HG03565 (cell line): ENCODE results near the gene TSHR.
"Not testable (repeated sequence)": the region's sequence is repeated elsewhere in the genome, so short reads cannot be mapped to it uniquely, and the experiment has no call there.

ENCODE experiments used
- ATAC-seq: cut with Tn5 transposase; IDR thresholded peaks from one replicate; pipeline ENCODE4 v1.9.1; 2021; ENCODE audit warnings: mild to moderate bottlenecking, moderate library complexity; ENCODE audit not compliant: unreplicated experiment

The TSHR gene

DNA sequence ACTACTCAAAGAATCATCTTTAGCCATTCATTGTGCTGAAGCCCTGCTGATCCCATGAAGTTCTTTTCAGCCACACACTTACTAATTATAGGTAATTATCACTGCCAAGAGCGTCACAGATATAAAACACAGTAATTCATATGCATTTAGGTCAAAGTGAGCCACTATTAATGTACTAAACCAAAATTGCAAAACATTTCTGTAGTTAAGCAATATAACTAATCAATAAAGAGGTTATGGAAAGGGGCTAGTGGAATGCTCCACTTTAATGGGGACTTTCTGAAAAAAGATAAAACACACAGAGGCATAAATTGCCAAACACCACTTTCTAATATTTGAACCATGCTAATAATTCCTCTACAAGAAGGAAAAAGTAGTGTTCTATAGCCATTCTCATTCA is 7.1 kb upstream of the TSHR start:
- ATAC-seq: no peak

DNA sequence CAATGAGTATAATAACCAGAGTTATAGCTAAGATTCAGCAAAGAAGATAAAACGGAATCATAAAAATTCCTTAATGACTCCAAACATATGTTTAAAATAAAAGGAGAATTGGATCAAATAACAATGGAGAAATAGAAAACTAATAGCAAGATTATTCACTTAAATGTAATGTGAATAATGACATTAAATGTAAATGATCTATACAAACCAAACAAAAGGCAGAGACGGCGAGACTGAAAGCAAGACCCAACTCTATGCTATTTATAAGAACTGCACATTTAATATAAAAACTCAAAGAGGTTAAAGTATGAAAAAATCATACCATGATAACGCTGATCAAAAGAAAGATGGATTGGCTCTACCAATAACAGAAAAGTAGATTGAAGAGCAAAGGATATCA is 3.9 kb upstream of the TSHR start:
- ATAC-seq: no peak

DNA sequence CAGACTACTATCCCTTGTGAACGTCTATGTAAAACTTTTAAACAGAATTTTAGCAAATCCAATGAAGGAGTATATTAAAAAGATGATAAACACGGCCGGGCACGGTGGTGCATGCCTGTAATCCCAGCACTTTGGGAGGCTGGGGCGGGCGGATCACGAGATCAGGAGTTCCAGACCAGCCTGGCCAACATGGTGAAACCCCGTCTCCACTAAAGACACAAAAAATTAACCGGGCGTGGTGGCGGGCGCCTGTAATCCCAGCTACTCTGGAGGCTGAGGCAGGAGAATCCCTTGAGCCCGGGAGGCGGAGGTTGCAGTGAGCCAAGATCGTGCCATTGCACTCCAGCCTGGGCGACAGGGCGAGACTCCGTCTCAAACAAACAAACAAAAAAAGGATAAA is 2.2 kb upstream of the TSHR start:
- not testable (repeated sequence) for ATAC-seq

DNA sequence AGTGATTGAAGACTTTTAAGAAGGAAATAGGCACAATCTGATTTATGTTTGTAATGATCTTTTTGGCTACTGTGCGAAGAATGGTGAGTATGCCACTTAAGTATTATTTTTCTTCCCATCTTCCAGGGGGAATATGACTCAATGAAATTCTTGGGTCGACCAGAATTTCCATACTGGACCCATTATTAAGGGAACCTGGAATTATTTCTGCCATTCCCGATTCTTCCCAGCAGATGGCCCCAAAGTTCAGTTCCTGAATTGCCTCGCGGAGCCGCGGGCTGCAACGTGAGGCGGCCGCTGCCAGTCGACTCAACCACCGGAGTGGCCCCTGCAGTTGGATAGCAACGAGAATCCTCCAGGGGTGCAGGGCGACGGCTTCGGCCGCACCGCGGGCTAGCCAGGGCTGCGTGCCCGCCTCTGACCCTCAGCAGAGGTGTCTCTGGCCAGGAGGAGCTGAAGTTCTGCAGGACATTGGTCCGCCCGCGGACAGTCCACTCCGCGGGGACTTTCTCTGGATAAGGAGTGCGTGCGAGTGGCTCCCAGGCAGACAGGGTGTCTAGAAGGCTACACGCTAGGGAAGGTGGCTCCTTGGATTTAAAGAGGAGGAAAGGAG is 628 bp upstream of the TSHR start:
- ATAC-seq: no peak

DNA sequence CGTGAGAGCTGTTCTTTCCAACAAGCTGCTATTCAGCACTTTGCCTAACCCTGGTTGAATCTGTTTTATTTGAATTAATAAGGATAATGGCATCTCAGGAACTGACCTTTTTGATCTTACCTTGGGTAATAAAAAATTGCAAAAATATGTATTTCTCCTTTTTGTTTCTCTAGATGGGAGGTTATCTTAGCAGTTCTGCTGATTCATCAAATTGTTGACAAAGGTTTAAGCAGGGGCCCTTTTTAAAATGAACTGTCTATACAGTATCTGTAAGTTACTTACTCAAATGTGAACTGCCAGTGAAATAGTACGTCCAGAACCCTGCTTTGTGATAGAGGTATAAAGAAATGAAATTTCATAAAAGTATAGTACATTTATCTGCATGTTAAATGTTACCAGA is 681 bp downstream of the TSHR start:
- no peak for ATAC-seq

DNA sequence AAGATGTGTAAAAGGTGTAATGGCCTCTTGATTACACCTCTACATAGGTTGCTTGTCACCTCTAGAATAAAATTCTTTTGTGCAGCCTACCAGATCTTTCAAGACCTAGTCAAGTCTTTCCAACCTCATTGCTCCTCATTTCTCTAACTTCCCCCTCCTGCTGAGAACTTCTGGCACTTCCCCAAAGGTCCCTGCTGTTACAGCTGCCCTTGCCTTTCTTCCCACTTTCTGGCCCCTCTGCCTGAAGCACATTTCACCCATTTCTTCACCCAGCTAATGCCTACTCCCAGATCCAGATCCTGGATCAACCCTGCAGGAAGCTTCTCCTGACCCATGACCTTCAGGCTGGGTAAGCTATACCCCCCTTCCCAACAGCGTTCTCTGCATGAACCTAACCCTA is 1.5 kb downstream of the TSHR start:
- no peak for ATAC-seq

DNA sequence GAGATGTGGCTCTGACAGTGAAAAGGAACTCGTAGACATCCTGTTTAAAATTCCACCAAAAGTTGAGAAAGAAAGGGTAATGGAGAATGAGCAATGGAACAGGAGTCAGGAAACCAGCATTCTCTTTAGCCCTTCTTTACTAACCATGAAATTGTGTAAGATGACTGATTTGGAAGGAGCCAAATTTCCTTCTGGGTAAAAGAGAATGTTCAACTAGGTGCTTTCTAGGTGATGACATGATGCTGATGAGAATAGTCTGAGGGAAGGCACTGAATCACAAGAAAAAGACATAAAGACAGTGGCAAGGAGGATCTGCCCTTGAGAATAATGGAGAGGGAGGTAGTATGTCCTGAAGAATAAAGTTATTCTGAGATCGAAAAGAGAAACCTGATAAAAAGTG is 2.2 kb downstream of the TSHR start:
- ATAC-seq: no peak

DNA sequence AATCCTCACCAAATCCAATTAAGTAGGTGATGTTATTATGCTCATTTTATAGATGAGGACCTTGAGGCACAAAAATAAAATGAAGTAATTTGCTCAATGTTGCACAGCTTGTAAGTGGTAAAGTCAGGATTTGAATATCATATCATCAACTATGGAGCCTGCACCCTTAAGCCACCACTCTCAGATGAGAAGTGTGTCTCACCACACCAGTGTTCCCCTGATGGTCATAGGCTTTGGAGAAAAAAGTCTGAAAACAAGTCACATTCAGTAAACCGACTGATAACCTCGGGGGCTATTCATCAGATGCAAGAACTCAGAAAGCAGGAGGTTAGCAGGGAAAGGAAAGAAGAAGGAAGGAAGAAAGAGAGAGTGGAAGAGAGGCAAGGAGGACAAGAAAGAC is 2.8 kb downstream of the TSHR start:
- no peak for ATAC-seq

DNA sequence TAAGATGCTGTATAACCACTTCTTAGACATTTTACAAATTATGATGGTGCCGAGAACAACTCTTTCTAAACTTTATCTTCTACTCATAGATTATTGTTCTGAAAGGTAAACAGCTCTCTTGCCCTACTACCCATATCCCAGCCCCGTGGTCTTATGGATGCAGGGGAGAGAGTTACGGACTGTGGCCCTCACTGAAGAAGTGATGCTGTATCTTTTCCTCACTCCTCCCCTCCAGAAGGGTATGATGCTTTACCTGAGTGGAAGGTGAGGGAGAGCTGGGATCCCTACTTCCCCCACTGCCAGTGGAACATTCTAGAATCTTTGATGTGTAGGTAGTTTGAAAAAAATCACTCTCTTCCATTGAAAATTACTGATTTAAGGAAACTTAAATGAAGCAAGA is 3.5 kb downstream of the TSHR start:
- no peak for ATAC-seq

DNA sequence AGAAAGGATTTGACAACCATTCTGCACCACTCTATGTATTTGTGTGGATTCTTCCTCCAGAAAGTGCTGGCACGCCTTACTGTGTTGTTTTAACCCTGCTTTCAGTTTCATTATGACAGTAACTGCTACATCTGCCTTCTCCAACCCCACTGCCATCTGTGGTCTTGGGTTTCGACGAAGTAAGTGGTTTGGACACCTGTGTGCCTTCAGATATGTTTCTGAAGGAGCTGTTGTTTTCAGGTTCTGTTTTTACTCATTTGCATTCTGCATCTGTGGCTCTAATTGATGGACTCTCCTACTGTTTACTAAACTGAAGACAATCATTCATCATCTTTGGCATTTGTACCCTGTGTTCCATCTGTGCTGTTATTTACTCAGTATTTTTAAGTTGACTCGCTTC is 4.1 kb downstream of the TSHR start:
- ATAC-seq: peak; percentile 97

DNA sequence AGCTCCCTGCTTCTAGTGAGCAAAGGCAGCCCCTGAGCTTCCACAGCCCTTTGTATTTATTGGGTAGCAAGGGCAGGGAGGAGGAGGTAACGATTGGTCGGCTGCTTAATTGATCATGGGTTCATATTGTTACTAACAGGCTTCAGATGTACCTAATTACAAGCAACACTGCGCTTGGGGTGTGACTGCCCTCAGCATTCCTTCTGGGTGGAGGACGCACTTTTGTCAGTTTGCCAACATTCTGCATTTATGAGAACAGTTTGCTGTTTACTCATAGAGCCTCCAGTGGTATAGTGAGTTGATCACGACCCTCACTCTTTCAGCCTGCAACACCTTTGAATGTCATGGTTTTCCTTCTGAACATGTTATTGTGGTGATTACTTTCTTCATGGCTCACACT is 9.6 kb downstream of the TSHR start:
- ATAC-seq: no peak

DNA sequence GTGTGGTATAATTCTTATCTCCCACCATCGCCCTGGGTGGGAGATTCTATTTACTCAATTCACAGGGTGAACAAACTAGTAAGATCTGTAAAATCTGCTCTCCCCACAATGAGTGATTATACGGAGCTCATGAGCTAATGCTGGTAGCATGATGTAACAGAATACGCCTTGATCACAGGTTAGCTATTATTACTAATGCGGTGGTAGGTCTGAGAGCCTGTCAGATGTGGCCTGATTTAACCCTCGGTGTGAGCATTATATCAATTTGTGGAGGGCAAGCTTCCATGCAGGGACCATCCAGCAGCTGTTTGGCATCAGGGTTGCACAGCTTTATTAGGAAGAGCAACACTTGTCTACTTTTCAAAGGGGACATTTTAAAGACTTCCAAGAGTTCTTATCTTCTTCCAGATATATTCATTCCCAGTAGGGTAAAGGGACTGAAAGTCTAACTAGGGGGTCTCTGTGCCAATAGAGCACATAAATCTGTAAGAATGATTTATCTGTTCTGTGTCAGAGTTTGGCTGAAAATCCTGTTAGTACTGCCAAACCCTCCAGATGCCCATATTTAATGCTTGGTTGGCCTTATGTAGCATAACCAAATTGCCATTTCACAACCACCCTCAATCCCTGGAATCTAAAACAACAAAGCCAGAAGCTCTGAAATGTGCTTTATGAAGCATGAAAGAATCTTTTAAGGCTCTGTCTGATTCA is 18.7 kb downstream of the TSHR start:
- no peak for ATAC-seq

DNA sequence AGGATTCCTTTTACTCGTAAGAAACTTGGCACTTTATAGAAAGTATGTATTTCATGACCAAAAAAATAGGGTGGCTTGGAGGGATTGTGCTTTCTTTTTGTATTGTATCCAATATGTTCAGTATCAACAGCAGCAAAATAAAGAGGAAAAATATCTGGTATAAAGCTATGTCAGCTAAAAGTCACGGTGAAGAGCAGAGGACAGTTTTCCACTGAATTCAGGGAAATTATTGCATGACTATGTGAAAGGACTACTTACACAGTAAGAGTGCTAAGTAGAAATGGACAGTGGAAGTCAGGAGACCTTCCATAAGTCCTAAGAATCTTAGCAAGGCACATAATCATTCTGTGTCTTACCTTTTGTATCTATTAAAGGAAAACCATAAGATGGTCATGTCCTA is 19.3 kb downstream of the TSHR start:
- no peak for ATAC-seq

DNA sequence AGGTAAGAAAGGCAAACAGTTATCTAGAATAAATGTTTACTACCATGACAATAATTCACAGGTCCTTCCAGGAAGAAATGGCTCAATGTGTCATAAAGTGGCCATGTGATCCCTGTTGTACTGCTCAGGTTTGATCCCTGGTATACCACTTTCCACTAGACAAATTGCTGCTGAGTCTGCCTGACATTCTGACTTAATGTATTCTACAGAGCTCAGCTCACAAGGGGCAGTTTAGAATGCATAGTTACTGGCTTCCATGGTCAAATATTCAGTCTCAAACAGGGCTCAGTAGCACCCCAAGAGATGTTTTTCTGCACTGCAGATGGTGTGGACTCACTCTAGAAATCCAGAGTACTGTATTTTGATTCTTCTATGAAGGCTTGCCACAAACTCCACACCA is 21.8 kb downstream of the TSHR start:
- no peak for ATAC-seq

DNA sequence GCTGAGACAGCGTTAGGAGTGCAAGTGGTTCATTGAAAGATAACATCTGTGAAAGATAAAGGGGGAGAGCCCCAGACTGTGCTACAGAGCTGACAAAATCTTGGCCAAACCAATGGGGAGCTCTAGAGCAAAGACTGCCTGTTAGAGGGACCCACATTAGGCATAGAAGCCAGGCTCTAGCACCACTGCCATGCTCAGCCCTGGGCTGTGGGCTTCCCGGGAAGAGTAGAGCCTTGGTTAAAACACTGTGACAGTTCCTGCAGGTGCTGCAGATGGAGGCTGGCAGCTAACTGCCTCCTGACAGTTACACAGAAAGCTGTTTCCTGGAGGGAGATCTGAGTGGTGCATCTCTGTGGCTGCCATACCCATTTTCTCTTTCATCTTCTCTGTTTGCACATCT is 23.0 kb downstream of the TSHR start:
- ATAC-seq: no peak

DNA sequence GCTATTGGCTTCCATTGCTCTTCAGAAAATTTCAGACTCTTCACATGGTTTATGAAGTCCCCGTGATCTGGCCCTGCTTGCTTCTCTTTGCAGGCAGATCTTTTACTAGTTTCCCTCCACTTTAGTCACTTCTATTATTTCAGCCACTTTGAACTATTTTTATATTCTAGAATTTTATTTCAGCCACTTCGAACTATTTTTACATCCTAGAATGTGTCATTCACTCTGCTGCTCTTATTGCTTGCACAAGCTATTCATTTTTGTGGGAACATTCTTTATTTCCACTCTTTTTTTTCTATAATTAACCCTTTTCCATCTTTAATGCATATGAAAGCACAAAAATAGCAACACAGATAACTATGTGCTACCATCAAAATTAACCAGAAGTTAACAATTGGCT is 24.5 kb downstream of the TSHR start:
- no peak for ATAC-seq

DNA sequence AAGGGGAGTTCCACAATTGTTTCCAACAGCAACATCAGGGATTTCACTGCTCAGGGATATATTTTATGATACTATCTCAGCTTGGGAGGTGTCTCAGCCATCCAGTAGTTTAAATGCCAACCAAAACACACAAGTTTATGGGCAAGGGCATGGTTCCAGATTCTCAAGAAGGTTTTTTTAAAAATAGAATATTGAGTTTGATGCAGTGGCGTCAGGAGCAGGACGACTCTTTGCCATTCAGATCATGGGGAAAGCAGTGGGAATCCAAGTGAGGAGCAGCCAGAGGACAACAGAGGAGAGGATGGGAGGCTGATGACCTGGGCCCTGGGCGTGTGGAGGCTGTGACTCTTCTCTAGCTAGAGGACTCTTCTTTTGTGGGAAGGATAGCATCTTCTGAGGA is 25.7 kb downstream of the TSHR start:
- ATAC-seq: no peak

DNA sequence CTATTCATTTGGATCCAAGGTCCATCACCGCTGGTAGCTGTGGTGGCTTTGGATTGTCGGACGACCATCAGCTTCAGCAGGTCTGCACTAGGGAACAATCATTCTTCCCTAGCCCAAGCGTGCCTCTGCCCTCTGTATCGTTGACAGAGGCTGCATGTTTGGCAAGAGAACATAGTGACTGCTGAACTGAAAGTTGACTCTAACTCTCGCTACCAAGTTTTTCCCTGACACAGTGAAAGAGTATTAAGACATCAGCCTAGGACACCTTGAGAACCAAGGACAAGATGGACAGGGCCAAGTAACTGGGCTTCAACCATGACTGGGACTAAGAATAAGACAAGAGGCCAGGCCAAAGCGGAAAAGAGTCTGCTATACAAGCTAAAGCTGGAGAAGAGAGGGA is 26.3 kb downstream of the TSHR start:
- ATAC-seq: no peak

DNA sequence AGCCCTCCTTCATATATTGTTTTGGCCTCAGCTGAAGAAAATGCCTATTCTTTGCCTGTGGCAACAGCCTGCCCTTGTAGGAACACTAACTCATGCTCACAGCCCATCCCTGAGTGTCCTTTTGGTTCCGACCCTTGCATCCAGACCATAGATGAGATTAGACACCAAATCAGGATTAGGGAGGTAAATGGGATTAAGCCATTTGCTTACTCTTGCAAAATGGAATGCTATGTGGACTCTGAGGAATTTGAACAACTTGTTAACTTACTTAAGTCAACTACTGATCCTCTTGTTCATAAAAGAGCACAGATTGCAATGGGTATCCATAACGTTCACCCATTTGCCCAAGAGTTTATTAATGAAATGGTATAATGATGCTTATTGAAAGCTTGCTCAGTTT is 27.3 kb downstream of the TSHR start:
- ATAC-seq: no peak

DNA sequence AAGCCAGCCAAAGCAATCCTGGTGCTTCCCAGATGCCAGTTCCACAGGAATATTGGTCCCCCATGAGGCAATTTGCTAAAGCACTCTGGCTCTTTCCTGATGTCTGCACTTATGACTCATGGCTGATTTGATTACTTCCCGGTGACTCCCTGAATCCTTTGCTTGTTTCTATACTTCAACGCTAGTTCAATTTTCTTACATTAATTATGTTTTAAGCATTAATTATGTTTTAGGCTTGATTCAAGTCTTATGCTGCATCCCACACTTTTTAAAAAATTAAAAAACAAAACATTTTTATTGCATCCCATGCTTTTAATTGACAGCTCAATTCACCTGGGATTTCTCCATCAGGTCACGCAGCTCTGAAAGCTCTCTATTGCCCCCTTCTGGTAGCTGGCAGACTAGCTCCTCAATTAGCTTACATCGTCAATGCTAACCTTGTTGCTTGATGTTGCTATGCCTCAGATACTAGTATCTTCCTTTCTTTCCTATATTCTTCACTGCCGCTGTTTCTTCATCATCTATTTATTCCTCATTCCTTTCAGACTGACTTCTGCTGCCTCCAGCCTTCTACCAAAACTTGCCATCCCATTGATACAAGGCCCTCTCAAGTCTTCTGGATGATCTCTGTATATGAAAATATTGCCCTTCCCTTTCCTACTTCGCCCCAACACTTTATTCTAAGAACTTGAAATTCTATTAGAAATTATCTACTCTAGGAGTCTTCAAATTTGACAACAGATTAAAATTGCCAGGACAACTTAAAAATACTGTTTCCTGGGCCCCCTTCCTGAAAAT is 32.0 kb downstream of the TSHR start:
- peak; percentile 60 for ATAC-seq

DNA sequence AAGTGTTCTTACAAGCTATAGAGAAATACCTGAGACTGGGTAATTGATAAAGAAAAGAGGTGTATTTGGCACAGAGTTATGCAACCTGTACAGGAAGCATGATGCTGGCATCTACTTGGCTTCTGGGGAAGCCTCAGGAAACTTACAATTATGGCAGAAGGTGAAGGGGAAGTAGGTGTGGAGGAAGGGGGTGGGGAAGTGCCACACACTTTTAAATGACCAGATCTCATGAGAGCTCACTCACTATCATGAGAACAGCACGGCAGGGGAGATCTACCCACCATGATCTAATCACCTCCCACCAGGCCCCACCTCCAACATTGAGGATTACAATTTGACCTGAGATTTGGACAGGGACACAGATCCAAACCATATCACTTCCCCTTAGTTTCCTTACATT is 32.8 kb downstream of the TSHR start:
- ATAC-seq: no peak

DNA sequence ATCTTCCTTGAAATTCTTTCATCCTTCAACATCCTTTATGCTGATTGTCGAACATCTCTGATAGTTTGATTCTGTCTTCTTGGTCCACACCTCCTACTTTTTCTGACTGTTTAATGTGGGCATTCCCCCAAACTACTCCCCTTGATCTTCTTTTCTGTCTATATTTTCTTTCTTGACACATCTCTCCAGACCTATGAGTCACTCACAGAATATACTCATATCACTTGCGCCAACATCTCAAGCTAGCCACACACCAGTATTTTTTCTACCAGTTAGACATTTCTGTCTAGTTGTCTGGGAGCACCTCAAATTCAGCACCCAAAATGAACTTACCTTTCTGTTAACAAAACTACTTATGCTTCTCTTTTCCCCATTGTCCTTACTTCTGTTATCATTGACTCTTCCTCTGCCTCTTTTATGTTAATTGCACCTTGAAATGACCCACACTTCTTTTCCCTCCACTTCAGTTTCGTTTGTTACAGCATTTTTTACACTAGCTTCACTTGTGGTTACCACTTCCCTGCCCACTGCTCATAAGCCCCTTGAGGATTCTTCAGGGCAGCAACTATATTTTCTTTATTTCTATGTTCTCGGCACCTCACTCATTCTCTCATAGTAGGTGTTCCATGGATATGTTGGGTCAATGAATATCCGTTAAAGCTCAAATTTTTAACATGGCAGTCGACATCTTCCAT is 33.5 kb downstream of the TSHR start:
- ATAC-seq: peak; percentile 50
